GM13977 (cell line): ENCODE results near the gene CDH4.

Experiments
- DNase-seq: peaks from one replicate; pipeline ENCODE4 v3.0.0; 2012; ENCODE audit warnings: low spot score
- in situ Hi-C: fragments of 300-500 bp; cut with MboI; formaldehyde crosslinking; loops from one replicate; pipeline ENCODE4 v1.12.0; 2022; ENCODE audit warnings: low sequenced_read_pairs, low pct_unique_long_range_greater_than_20kb, mixed read lengths, inconsistent platforms; ENCODE audit not compliant: unreplicated experiment
- TF ChIP-seq, protein P1 (sequence below): IDR thresholded peaks from 2 replicates; pipeline ENCODE4 v1.5.1; 2012; ENCODE audit warnings: mild to moderate bottlenecking, control low read depth; ENCODE audit not compliant: insufficient read depth; ENCODE audit errors: extremely low read depth, missing control alignments

CDH4 gene

DNA sequence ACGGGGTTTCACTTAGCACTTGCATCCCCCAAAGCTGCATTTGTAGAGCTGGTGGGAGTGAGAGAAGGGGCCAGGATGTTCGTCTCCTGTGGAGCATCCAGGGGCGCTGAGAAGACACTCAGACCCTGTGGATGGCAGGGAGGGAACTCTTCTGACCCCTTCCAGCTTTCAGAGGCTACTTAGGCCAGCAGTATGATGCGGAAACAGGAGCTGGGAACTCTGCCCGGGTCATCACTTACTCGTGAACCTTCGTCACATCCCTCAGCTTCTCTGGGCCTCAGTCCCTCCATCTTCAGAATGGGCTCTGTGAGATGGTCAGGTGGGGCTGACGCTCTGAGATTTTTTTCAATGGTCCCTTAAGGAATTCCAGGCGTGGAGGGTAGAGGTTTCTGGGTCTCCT is 585.1 kb downstream of the CDH4 start:
- DNase-seq = no peak
- TF ChIP-seq, protein P1, sequence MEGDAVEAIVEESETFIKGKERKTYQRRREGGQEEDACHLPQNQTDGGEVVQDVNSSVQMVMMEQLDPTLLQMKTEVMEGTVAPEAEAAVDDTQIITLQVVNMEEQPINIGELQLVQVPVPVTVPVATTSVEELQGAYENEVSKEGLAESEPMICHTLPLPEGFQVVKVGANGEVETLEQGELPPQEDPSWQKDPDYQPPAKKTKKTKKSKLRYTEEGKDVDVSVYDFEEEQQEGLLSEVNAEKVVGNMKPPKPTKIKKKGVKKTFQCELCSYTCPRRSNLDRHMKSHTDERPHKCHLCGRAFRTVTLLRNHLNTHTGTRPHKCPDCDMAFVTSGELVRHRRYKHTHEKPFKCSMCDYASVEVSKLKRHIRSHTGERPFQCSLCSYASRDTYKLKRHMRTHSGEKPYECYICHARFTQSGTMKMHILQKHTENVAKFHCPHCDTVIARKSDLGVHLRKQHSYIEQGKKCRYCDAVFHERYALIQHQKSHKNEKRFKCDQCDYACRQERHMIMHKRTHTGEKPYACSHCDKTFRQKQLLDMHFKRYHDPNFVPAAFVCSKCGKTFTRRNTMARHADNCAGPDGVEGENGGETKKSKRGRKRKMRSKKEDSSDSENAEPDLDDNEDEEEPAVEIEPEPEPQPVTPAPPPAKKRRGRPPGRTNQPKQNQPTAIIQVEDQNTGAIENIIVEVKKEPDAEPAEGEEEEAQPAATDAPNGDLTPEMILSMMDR = no peak
- in situ Hi-C loops = loop anchor here (25.0 kb wide), 1 partner anchor 100 kb away; no protein-coding TSS in a partner anchor

DNA sequence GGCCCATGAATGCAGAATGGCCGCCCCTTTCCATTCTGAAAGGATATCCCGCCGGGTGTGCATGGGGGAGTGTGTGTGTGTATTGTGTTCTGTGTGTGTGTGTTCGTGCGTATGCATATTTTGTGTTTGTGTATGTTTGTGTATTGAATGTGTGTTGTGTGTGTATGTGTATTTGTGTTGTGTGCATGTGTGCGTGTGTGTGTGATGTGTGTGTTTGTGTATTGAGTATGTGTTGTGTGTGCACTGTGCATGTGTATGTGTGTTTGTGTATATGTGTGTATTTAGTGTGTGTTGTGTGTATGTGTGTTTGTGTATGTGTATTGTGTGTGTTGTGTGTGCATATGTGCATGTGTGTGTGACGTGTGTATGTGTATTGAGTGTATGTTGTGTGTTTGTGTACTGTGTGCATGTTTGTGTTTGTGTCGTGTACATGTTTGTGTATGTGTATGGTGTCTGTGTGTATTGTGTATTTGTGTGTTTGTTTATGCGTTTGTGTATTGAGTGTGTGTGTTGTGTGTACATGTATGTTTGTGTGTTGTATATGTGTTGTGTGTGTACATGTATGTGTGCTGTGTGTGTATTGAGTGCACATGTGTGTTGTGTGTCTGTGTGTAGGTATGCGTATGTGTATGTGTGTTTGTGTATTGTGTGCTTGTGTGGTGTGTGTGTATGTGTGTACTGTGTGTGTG is 587.3 kb downstream of the CDH4 start:
- in situ Hi-C loops = loop anchor here (25.0 kb wide), 1 partner anchor 102 kb away; no protein-coding TSS in a partner anchor
- TF ChIP-seq, protein P1 = no peak
- DNase-seq = no peak

DNA sequence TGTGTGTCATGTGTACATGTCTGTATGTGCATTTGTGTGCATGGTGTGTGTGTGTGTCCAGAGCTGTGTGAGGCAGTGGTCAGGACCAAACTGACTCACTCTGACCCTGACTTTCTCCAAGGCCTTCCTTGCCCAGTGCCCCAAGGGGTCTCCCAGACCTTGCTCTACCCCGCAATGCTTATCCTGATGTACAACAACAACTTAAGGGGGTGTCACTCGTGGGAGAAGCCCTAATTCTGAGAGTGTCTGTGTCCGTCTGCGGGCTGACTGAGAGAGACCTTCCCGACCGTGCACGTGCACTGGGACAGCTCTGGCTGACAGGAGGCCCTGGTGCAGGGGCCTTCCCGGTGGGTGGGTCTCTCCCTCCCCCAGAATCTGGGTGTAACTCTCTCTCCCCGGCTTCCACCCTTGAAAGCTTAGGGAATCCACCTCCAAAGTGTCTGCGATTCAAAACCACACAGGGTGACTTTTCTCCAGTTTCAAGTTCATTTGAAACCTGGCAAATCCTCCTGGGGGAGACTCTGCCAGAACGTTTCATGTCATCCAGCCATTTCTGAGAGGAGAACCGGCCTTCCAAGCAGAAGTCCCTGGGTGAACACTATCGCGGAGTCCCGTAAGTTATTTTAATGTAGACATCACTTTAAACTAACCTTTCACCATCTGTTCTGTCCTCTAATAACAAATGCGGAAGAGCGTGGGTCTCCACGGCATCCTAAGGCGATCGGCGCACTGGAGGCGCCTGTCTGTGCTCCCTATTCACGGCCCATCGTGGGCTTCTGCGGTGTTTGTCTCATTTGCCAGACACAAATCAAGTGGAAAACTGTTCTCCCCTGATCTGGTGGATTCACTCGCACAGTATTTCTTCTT is 588.1 kb downstream of the CDH4 start:
- in situ Hi-C loops = loop anchor here (25.0 kb wide), 1 partner anchor 103 kb away; no protein-coding TSS in a partner anchor
- TF ChIP-seq, protein P1 = no peak
- DNase-seq = no peak

DNA sequence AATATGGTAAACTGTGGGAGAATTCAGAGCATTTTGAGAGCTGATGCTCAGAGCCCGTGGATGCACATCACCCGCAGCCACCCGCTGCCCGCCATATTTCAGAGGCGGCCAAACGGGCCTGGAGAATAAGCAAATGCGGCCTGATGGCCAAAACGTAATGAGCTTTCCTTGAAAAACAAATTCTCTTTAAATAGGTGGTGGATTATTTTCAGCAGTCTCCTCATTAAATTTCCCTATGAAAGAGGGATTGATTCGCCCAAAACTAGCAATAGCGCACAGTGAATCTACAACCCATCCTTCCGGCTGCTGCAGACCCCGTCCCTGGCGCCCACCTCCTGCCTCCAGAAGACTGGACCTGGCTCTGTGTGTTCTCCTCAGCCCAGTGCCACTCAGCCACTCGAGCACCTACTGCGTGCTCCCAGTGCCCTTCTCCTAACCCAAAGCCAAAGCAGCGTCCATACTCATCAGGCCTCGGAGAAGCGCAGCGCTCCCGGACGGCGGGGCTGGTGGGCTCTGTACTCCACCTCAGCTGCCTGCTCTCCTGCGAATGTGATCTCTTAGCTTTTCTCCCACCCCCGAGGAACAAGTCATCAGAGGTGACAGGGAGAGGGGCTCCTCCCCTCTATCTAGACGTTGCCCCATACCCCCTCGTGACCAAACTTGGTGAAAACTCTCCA is 588.9 kb downstream of the CDH4 start:
- in situ Hi-C loops = loop anchor here (25.0 kb wide), 1 partner anchor 104 kb away; no protein-coding TSS in a partner anchor
- DNase-seq = no peak
- TF ChIP-seq, protein P1 = no peak

DNA sequence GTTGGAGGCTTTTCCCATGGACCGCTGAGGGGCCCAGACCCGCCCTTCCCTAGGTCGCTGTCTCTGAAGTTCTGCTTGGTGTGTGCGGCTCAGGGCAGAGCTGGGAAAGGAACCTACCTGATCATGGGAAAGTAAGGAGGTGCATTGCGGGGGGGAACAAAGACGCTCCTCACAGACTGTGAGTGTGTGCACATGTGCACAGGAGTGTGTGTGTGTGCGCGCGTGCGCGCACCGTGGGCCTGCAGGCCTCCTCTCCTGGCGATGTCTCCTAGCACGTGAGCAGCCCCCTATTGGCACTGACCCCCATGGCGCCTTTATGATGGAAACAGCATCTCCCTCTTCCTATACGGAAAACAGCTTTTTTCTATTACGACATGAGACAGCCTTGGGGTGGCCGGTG is 589.5 kb downstream of the CDH4 start:
- in situ Hi-C loops = loop anchor here (25.0 kb wide), 1 partner anchor 104 kb away; no protein-coding TSS in a partner anchor
- TF ChIP-seq, protein P1 = no peak
- DNase-seq = no peak

DNA sequence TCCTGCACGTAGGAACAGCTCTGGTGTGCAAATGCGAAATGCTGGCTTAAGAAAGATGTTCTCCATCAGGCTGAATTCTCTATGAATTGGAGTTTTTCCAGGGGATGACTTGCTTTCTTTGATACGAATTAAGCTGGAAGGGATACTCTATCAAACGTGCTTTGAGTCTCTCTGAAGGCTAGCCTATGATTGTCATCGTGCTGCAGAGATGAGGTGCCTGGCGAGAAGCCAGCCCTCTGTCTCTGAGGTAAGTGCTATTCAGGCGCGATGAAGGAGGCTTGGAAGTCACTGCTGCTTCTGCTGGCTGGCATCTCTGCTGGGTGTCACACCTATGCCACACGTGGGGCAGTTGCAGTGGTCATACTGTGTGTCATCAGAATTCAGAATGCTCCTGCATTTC is 589.9 kb downstream of the CDH4 start:
- no peak for DNase-seq
- TF ChIP-seq, protein P1 = no peak
- in situ Hi-C loops = loop anchor here (25.0 kb wide), 1 partner anchor 105 kb away; no protein-coding TSS in a partner anchor
